HG03457 (cell line): Measurements from ENCODE around the gene EYS.
"Not testable (repeated sequence)": the region's sequence is repeated elsewhere in the genome, so short reads cannot be mapped to it uniquely, and the experiment has no call there.

Experiments used
- ATAC-seq: cut with Tn5 transposase; IDR thresholded peaks from one replicate; pipeline ENCODE4 v1.9.1; 2021; ENCODE audit warnings: moderate number of reproducible peaks; ENCODE audit not compliant: unreplicated experiment

The EYS gene

DNA sequence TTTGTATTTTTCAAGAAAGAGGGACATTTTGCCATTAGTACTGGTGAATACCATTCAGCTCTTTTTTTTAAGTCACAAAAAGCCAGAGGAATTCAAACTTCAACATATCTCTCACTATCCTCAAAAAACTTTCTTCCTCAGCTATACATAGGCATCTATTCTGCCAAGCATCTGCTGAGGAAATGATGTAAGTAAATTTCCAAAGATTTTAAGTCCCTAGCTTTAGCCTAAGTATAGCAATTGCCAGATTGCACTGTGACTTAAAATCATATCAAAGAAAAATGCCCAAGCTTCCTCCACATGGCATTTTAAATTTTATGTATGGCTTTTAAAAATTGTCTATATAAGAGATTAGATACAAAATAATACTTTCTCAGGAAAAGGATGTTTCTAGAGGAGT is 237.4 kb downstream of the EYS start:
- ATAC-seq: no peak

GRCh38 chr6:65468307-65468706 is 238.7 kb downstream of the EYS start:
- no peak for ATAC-seq

GRCh38 chr6:65461121-65461520 is 245.9 kb downstream of the EYS start:
- no peak for ATAC-seq

GRCh38 chr6:65452333-65452732 is 254.7 kb downstream of the EYS start:
- no peak for ATAC-seq

- ATAC-seq: no peak
These were observed 256.6 kb downstream of the EYS start for GRCh38 chr6:65450451-65450850.

DNA sequence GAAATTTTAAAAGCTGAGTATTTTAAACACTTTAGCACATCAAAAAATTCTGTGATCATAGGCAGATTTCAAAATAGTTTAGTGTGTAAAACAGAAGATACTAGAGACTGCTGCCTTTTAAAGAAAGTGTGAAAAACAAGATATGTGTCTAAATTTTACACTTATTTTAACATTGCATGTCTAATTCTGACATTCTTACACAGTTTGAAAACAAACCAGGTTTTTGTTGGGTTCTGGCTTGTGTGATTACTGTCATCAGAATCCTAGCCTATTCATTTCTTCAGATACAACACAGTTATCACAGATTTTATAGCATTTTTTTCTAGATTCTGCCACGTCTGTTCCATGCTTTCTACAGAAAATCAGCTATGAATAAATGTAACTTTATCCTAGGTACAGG is 257.1 kb downstream of the EYS start:
- no peak for ATAC-seq

GRCh38 chr6:65448866-65449265 is 258.2 kb downstream of the EYS start:
- ATAC-seq: no peak

GRCh38 chr6:65436281-65436680 is 270.7 kb downstream of the EYS start:
- no peak for ATAC-seq

DNA sequence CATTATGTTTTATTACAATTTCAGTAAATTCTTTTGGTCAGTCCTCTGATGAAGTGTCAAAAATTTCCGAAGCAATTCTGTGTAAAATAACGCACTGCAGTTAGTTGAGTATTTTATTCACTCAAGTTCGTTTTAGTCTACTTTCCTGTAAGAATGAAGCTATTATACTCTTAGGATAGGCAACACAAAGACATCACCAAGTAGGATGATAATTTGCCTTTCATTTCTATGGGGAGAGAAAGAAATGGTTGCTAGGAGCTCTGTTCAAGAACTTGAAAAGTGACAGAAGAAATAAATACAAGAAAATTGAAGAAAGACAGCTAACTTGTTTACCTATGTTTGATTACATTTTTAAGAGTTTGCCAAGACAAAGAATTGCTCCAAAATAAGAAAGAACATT is 290.4 kb downstream of the EYS start:
- no peak for ATAC-seq

DNA sequence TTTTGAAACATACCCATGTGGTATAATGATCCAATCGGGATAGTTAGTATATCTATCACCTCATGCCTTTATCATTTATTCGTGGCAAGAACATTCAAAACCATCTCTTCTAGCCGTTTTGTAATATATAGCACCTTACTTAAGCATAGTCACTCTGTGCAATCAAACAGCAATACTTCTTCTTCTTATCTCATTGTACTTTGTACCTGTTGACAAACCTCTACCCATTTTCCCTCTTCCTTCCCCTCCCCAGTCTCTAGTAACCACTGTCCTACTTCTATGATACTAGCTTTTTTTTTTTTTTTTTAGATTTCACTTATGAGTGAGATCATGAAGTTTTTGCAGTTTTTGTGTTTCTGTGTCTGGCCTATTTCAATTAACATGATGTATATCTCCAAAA is 296.7 kb downstream of the EYS start:
- no peak for ATAC-seq

GRCh38 chr6:65402564-65402963 is 304.5 kb downstream of the EYS start:
- ATAC-seq: no peak

GRCh38 chr6:65399355-65400084 is 307.5 kb downstream of the EYS start:
- ATAC-seq: no peak

GRCh38 chr6:65398851-65399250 is 308.2 kb downstream of the EYS start:
- ATAC-seq: no peak

GRCh38 chr6:65350530-65350929 is 356.5 kb downstream of the EYS start:
- no peak for ATAC-seq

- ATAC-seq: not testable (repeated sequence)
These were observed 404.4 kb downstream of the EYS start for GRCh38 chr6:65302655-65303054.

- no peak for ATAC-seq
These were observed 407.8 kb downstream of the EYS start for GRCh38 chr6:65299236-65299635.

DNA sequence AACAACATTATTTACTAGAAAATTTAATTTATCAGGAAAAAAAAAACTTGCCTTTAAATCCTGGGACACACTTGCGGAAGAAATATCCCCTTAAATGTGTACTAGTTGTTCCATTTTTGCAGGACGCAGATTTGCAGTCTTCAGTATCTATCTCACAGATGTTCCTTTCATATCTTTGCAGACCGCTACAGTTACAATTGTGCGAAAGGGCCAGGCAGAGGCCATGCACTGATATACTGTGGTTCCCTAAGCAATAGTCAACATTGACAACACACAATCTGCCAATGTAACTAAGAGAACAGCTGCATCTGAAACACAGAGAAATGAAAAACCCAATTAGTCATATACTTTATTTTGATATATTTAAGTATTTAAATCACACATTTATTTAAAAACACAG is 411.2 kb downstream of the EYS start:
- no peak for ATAC-seq

DNA sequence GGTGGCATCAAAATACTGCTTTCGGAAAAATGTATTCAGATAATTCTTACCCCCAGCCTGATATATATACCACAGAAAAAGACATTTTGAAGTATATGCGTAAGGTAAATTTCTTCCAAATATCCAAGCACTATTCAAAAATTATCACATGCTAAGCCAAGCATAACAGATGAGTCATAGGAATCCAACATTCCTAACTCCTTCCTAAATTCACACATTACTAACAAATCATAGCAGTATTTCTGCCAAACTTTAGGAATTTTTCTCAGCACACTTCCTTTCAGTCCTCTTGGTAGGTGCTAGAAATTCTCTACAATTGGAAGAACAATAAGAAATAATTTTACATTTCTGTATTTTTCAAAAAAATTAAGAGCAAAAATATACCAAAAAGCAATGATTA is 417.5 kb downstream of the EYS start:
- no peak for ATAC-seq

- no peak for ATAC-seq
These were observed 421.8 kb downstream of the EYS start for GRCh38 chr6:65285275-65285674.

DNA sequence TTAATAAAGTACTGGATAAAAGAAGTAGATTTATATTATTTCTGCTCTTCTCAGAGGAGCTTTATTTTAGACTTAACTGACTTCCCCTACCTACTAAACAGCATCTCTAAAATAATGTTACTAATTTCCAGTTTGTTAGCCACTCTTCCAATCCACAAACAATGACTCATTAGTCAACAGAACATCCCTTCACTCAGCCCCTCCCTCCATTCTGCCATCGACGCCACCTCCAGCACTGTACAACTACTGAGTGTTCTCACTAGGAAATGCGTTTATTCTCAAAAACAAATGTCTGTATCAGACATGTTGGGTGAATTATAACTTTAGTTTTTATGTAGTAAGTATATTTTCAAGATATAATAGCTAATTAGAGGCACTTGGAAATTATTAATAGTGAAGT is 427.0 kb downstream of the EYS start:
- no peak for ATAC-seq

DNA sequence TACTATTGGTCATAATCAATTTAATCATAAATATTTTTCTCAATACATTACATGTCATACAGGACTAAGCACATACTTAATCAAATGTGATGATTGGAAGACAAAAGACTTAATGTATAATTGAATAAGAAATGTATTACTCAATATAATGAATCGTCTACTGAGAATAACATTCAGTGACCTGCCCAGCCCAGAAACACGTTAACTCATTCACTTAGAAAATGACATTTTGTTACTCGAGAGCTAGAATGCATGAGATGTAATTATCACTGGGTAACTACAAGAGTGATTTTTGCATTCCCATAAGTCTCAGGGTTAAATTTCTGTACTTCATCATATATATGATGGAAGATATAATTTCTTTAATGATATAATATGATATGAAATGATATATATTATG is 444.8 kb downstream of the EYS start:
- ATAC-seq: no peak

GRCh38 chr6:65259982-65260381 is 447.0 kb downstream of the EYS start:
- ATAC-seq: no peak

DNA sequence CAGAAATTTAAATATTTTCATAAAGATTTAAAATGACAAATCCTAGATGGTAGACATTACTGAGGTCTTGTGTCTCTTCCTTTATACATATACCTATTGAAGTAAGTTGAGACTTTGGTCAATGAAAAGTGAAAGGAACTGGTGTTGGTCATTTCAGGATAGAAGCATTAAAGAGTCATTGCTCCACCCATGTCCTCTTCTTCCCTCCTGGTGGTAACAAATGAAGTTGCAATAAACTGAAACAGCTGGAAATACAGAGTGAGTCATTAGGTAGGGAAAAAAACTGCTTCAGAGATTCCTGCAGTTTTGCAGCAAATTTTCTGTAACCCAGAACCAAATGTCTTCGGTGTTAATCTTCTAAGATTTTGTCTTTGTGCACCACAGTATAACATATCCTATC is 448.0 kb downstream of the EYS start:
- no peak for ATAC-seq
